HG02763 (cell line): ENCODE results near the gene CD59.
"Not testable (repeated sequence)": the region's sequence is repeated elsewhere in the genome, so short reads cannot be mapped to it uniquely, and the experiment has no call there.

ENCODE experiments used
- ATAC-seq: cut with Tn5 transposase; IDR thresholded peaks from one replicate; pipeline ENCODE4 v1.9.1; 2021; ENCODE audit warnings: mild to moderate bottlenecking, moderate library complexity; ENCODE audit not compliant: unreplicated experiment

Gene CD59

DNA sequence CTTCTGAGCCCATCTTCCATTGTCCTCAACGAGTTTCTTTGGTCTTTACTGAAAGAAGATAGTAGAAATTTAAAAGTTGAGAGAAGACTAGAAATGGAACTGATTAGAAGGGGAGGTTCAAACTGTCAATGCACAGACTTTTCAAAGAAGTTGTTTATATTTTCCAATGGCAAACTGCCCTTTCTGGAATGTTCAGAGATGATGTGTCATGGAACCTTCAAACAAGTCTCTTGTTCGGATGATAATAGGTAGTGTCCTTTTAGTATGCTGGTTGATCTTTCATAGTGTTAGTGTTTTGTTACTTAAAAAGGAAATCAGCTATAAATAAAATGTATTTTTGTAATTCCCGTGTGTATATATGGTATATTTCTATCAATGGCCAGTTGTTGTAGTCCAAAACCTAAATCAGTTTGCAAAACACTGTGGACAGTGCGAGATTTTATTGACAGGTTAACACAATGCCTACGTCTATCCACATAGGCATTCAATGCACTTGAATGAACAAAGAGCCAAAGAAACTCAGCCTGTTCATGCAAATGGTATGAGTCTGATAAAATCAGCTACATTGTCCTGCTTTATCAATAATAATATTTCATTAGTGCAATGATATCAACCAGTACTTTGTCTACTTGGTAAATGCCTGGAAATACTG, 66.5 kb downstream of the CD59 start:
- no peak for ATAC-seq

- ATAC-seq = no peak
Observed at GRCh38 chr11:33668951-33669596, 67.1 kb downstream of the CD59 start.

DNA sequence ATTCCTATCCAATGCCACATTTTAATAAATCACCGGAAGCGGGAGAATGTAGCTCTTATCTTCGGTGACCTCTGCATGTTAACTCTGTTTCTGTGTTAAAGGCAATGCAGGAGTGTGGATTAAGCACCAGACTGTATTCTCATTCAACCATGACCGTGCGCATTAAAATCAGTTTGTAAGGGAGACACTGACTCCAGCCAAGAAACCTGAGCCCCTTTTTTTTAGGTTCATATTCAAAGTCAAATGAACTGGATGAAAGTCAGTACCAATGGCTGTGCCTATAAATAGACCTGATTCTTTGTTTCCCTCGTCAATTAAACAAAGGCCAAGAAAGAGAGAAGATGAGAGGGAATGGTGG, 67.8 kb downstream of the CD59 start:
- ATAC-seq = no peak

GRCh38 chr11:33667819-33668467, 68.3 kb downstream of the CD59 start:
- no peak for ATAC-seq

- no peak for ATAC-seq
Observed at GRCh38 chr11:33665350-33666106, 70.7 kb downstream of the CD59 start.

- no peak for ATAC-seq
Observed at GRCh38 chr11:33664827-33665226, 71.4 kb downstream of the CD59 start.

DNA sequence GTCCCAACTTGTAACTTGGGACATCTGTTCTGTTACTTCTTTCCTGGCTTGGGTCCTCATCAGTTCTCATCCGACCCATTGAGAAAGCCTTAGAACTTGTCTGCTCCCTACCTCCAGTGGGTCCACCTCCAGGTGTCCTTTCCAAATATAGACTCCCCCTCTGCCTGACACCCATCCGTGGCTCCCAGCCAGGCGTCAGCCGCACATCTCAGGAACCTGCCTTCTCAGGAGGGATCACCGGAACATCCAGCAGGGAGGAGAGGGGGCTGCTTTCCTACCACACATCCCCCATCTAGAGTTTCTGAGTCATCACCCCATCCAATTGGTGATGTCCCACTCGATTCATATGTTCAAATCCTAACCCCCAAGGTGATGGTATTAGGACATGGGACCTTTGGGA, 72.1 kb downstream of the CD59 start:
- ATAC-seq = no peak

GRCh38 chr11:33663121-33663520, 73.1 kb downstream of the CD59 start:
- ATAC-seq = no peak

GRCh38 chr11:33661526-33661925, 74.7 kb downstream of the CD59 start:
- not testable (repeated sequence) for ATAC-seq

GRCh38 chr11:33660962-33661361, 75.3 kb downstream of the CD59 start:
- no peak for ATAC-seq

GRCh38 chr11:33659370-33660139, 76.7 kb downstream of the CD59 start:
- ATAC-seq = no peak

GRCh38 chr11:33658195-33658900, 77.9 kb downstream of the CD59 start:
- no peak for ATAC-seq

DNA sequence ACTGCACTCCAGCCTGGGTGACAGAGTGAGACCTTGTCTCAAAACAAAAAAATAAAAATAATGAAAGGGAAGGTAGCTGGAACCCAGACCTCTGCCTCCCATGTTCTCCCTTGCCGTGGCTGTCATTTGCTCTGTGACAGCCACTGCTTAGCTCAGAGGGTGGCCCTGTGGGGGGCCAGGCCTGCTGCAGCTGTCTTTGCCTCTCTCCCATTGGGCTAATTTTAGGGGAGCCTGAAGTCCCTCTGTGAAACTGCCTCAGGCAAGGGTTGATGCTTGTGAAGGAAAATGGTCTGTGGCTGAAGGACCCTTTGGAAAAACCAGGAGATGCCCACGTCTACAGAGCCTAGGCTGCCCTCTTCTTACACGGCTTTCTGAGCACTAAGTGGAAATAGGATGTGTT, 78.5 kb downstream of the CD59 start:
- no peak for ATAC-seq

DNA sequence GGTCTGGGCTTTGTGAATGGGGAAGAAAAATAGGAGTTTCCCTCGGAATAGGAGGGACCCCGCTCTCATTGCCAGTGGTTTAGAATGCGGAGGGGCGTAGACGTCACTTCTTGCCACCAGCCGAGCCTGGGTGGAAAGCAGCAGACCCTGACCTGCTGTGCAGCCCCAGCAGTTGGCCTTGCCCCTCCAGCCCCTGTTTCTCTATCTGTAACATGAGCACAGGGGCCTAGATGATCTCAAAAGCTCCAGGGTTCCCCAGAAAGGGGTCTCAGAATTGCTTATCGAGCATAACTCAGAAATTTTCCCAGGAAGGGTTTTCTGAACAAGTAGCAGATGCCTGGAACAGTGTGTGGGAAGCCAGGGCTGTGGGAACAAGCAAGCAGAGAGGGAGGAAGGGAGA, 79.5 kb downstream of the CD59 start:
- ATAC-seq = no peak

DNA sequence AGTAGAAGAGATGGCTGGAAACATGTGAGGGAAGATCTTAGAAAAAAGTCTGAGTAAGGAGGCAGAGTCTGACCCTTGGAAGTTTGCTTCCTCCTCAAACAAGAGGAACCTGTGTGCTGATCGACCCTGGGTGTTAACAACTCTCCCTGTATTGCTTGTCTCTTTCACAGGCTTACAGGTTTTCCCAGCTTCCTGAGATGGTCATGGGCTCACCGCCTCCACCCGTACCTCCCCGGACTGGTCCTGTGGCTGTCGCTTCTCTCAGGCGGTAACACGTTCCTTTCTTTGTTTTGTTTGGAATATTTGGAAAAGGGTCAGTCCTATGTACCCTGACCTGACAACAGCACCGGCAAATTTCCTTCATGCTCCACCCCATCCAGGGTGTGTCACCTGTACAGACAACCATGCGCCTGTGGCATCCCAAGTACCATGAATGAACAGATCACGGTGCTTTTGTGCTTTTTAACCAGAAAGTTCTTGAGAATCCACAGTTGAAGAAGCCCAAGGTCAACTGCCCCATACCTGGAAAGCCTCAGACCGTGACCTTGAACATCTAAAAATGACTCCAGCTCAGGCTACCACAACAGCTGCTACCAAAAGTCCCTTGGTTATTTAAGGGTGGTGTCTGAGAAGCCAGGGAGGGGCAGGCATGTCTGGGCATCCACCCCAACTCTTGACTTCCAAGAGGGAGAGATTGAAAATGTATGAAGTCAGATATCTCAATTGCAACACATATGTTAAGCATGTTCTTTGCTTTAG, 80.2 kb downstream of the CD59 start:
- peak; percentile 73 for ATAC-seq

DNA sequence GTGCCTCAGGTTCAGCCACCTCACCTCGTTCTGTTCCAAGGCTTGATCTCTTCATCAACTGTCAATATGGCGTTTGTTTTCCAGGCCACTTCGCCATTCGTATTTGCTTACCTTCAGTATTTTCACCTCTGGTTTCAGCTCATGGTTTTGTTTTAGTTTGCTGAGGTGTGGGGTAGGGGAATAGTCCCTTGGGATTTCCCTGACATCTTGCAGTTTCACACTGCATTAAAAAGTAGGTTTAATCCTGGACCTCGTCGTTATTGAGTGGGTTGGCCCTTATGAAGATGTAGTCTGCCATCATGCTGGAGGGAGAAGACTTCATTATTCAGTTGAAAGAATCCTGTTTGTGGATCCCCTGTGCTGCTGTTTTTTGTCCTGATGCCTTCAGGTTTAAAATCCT, 81.6 kb downstream of the CD59 start:
- ATAC-seq = no peak
